Measurements from ENCODE around the gene PIGH.

- TF ChIP-seq CTCF (IDR thresholded peaks at IDR 0.05; ENCODE audit: low read depth, low read length) (no peak), MYC (IDR thresholded peaks at IDR 0.05; ENCODE audit: low read depth, low read length) (no peak), POLR2A (IDR thresholded peaks at IDR 0.05; ENCODE audit: extremely low read depth, insufficient read length) (no peak)
Measured at GRCh38 chr14:67586369-67586768, 13.7 kb downstream of the PIGH start.
